ENCODE measurements around the gene TTC7B. TPM values are rescaled to one million over a fixed set of nuclear protein-coding genes. Genes with fewer than 3 reads are reported as not detected.

TTC7B gene
- polyA plus RNA-seq, 1 donor from 2014 or later = 19.9 TPM

DNA sequence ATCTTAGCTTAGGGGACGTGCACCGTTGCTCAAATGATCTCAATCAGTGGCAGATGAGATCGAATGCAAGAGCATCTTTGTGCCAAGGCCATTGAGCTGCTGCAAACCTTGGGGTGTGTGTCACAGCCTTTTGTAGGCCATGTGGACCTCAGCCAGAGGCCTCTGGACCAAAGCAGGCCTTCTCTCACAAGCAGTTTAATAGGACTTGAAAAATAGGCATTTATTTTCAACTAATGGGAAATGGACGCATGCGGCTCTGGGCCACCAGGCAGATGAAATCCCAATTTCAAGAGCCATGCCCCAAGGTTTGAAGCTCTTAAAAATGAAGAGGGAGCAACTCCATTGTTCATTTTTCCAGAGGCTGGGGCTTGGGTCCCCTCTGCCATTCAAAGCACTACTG lies 87.3 kb downstream of the TTC7B start:
- H3K9ac ChIP-seq (ENCODE audit: low read length) = no peak overlapping the region
- H3K4me2 ChIP-seq (ENCODE audit: low read length) = no peak overlapping the region
- no peaks in the 10 kb centered on the region for H3K27me3 ChIP-seq (ENCODE audit: insufficient read depth, low read depth, low read length)
- no peaks in the 10 kb centered on the region for H3K9me3 ChIP-seq (ENCODE audit: low read length)
- no peak overlapping the region for H3K4me3 ChIP-seq (ENCODE audit: low read length)
- H2AFZ ChIP-seq (ENCODE audit: low read depth, low read length) = no peak overlapping the region
- no peaks in the 10 kb centered on the region for H3K36me3 ChIP-seq (ENCODE audit: insufficient read depth, low read length)
- TF ChIP-seq, protein P1, sequence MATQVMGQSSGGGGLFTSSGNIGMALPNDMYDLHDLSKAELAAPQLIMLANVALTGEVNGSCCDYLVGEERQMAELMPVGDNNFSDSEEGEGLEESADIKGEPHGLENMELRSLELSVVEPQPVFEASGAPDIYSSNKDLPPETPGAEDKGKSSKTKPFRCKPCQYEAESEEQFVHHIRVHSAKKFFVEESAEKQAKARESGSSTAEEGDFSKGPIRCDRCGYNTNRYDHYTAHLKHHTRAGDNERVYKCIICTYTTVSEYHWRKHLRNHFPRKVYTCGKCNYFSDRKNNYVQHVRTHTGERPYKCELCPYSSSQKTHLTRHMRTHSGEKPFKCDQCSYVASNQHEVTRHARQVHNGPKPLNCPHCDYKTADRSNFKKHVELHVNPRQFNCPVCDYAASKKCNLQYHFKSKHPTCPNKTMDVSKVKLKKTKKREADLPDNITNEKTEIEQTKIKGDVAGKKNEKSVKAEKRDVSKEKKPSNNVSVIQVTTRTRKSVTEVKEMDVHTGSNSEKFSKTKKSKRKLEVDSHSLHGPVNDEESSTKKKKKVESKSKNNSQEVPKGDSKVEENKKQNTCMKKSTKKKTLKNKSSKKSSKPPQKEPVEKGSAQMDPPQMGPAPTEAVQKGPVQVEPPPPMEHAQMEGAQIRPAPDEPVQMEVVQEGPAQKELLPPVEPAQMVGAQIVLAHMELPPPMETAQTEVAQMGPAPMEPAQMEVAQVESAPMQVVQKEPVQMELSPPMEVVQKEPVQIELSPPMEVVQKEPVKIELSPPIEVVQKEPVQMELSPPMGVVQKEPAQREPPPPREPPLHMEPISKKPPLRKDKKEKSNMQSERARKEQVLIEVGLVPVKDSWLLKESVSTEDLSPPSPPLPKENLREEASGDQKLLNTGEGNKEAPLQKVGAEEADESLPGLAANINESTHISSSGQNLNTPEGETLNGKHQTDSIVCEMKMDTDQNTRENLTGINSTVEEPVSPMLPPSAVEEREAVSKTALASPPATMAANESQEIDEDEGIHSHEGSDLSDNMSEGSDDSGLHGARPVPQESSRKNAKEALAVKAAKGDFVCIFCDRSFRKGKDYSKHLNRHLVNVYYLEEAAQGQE (IDR thresholded peaks at IDR 0.05; ENCODE audit: borderline replicate concordance) = no peak
- TF ChIP-seq TAF1 (IDR thresholded peaks at IDR 0.05; ENCODE audit: low read depth) (no peak), EP300 (conservative IDR thresholded peaks at IDR 0.05; ENCODE audit: poor library complexity, severe bottlenecking) (no peak), SMC3 (conservative IDR thresholded peaks at IDR 0.05; ENCODE audit: poor library complexity) (no peak), MXI1 (conservative IDR thresholded peaks at IDR 0.05; ENCODE audit: poor library complexity, severe bottlenecking) (no peak), RAD21 (conservative IDR thresholded peaks at IDR 0.05) (no peak), POLR2AphosphoS5 (IDR thresholded peaks at IDR 0.05) (no peak), EZH2 (IDR thresholded peaks at IDR 0.05; ENCODE audit: borderline replicate concordance, insufficient read depth, low read length, poor library complexity, severe bottlenecking) (no peak)
- TF ChIP-seq, protein P2, sequence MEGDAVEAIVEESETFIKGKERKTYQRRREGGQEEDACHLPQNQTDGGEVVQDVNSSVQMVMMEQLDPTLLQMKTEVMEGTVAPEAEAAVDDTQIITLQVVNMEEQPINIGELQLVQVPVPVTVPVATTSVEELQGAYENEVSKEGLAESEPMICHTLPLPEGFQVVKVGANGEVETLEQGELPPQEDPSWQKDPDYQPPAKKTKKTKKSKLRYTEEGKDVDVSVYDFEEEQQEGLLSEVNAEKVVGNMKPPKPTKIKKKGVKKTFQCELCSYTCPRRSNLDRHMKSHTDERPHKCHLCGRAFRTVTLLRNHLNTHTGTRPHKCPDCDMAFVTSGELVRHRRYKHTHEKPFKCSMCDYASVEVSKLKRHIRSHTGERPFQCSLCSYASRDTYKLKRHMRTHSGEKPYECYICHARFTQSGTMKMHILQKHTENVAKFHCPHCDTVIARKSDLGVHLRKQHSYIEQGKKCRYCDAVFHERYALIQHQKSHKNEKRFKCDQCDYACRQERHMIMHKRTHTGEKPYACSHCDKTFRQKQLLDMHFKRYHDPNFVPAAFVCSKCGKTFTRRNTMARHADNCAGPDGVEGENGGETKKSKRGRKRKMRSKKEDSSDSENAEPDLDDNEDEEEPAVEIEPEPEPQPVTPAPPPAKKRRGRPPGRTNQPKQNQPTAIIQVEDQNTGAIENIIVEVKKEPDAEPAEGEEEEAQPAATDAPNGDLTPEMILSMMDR (IDR thresholded peaks at IDR 0.05; ENCODE audit: poor library complexity, severe bottlenecking) = no peak
- H3K79me2 ChIP-seq (replicated peaks; ENCODE audit: insufficient read depth, low read length) = no peaks in the 10 kb centered on the region
- H3F3A ChIP-seq (ENCODE audit: insufficient read depth, low read length, poor library complexity, severe bottlenecking) = no peaks in the 10 kb centered on the region
- H3K27ac ChIP-seq (ENCODE audit: low read length) = no peak overlapping the region
- H3K9me2 ChIP-seq (ENCODE audit: insufficient read depth, low read length) = no peaks in the 10 kb centered on the region
- H4K20me1 ChIP-seq (ENCODE audit: insufficient read depth) = no peaks in the 10 kb centered on the region

DNA sequence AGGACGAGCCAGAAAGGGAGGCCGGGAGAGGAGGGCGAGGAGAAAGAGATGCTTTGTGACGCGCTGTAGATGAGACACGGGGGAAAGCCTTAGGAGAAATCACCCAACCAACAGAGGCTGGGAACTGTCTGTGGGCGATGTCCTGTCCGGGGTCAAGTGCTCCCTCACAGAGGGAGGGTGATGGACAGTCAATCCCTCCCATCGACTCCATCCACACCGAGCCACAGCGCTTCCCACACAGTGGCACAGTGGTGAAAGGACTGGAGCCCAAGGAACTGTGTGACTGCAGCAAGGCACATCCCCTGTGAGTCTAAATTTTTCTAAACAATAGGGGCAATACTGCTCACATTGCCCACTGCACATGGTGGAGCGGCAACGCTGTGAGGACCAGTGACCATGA lies 89.1 kb downstream of the TTC7B start:
- no peak overlapping the region for H2AFZ ChIP-seq (ENCODE audit: low read depth, low read length)
- no peaks in the 10 kb centered on the region for H3K9me3 ChIP-seq (ENCODE audit: low read length)
- no peaks in the 10 kb centered on the region for H4K20me1 ChIP-seq (ENCODE audit: insufficient read depth)
- H3K4me2 ChIP-seq (ENCODE audit: low read length) = no peak overlapping the region
- no peak overlapping the region for H3K9ac ChIP-seq (ENCODE audit: low read length)
- no peaks in the 10 kb centered on the region for H3K9me2 ChIP-seq (ENCODE audit: insufficient read depth, low read length)
- no peaks in the 10 kb centered on the region for H3K36me3 ChIP-seq (ENCODE audit: insufficient read depth, low read length)
- no peaks in the 10 kb centered on the region for H3K27me3 ChIP-seq (ENCODE audit: insufficient read depth, low read depth, low read length)
- no peaks in the 10 kb centered on the region for H3F3A ChIP-seq (ENCODE audit: insufficient read depth, low read length, poor library complexity, severe bottlenecking)
- H3K79me2 ChIP-seq (replicated peaks; ENCODE audit: insufficient read depth, low read length) = no peaks in the 10 kb centered on the region
- H3K4me3 ChIP-seq (ENCODE audit: low read length) = no peak overlapping the region
- no peak overlapping the region for H3K27ac ChIP-seq (ENCODE audit: low read length)
- TF ChIP-seq MXI1 (conservative IDR thresholded peaks at IDR 0.05; ENCODE audit: poor library complexity, severe bottlenecking) = no peak
- TF ChIP-seq, protein P2 (IDR thresholded peaks at IDR 0.05; ENCODE audit: poor library complexity, severe bottlenecking) = no peak
- TF ChIP-seq POLR2AphosphoS5 (IDR thresholded peaks at IDR 0.05) = no peak
- TF ChIP-seq EZH2 (IDR thresholded peaks at IDR 0.05; ENCODE audit: borderline replicate concordance, insufficient read depth, low read length, poor library complexity, severe bottlenecking) = no peak
- no peak for TF ChIP-seq SMC3 (conservative IDR thresholded peaks at IDR 0.05; ENCODE audit: poor library complexity)
- no peak for TF ChIP-seq TAF1 (IDR thresholded peaks at IDR 0.05; ENCODE audit: low read depth)
- no peak for TF ChIP-seq EP300 (conservative IDR thresholded peaks at IDR 0.05; ENCODE audit: poor library complexity, severe bottlenecking)
- no peak for TF ChIP-seq RAD21 (conservative IDR thresholded peaks at IDR 0.05)
- TF ChIP-seq, protein P1 (IDR thresholded peaks at IDR 0.05; ENCODE audit: borderline replicate concordance) = no peak
